ENCODE results near the gene C17orf50. TPM values are rescaled to one million over a fixed set of nuclear protein-coding genes. Genes with fewer than 3 reads are reported as not detected.
A peak's percentile ranks its signal among the peaks of the same experiment; 100 is the strongest.

Gene C17orf50
- total and polyA plus RNA-seq, 2 of the 13 experiments (the other 11 are each of a cell fraction or from before 2014, with no cell fraction given) = not detected

- TF ChIP-seq ZNF468 (CRISPR knock-in tag; IDR thresholded peaks at IDR 0.05) (no peak), TBP (CRISPR knock-in tag; IDR thresholded peaks at IDR 0.05) (no peak), MZF1 (CRISPR knock-in tag; IDR thresholded peaks at IDR 0.05; ENCODE audit: borderline replicate concordance) (no peak), HNRNPL (IDR thresholded peaks at IDR 0.05; ENCODE audit: low read depth, low read length) (no peak), CBX2 (IDR thresholded peaks at IDR 0.05; ENCODE audit: low read depth, low read length) (0 out of 2 replicates have a peak, but pooled peaks have one; percentile 42), CBX2 (CRISPR knock-in tag; IDR thresholded peaks at IDR 0.05; ENCODE audit: low read depth) (no peak), ZNF768 (CRISPR knock-in tag; IDR thresholded peaks at IDR 0.05) (peak; percentile 96)
- Histone ChIP-seq H2AFZ (ENCODE audit: low read length) (no peak overlapping the region), H3K4me2 (ENCODE audit: low read depth, low read length) (peak overlapping the region; percentile 67), H3K9me3 (ENCODE audit: low read length) (no peaks in the 10 kb centered on the region), H3K27me3 (ENCODE audit: control insufficient read depth in 1 of 2, insufficient read depth in 2 of 2, low read length in 2 of 2) (peaks cover 13 to 65% of the 10 kb centered on the region in 2 experiments; a peak in 4 of 5 replicates), H4K20me1 (ENCODE audit: insufficient read depth, low read length) (no peaks in the 10 kb centered on the region), H3K36me3 (replicated peaks in 1 of 2; ENCODE audit: control insufficient read depth in 1 of 2, insufficient read depth in 2 of 2, low read length in 2 of 2) (no peaks in the 10 kb centered on the region), H3K27ac (ENCODE audit: extremely low read length, insufficient read depth, low read length) (no peak overlapping the region), H3K4me3 (replicated peaks in 1 of 3; ENCODE audit: insufficient read depth in 1 of 3, low read depth in 2 of 3, low read length in 3 of 3) (peak overlapping the region in 2 of 3 experiments; percentile 39 to 54; a peak in 2 of 6 replicates), H3K9ac (ENCODE audit: insufficient read depth, low read depth, low read length) (no peak overlapping the region), H3K79me2 (ENCODE audit: insufficient read depth, low read length) (no peaks in the 10 kb centered on the region), H3K4me1 (ENCODE audit: insufficient read depth, low read length) (peaks cover 6% of the 10 kb centered on the region; the same call in 1 of the 2 replicates)
- no TSS peak for BruUV-seq (replicated peaks)
- ChIA-PET CTCF (ENCODE audit: low intra/inter-chr PET ratio, low total read pairs) (no interaction called here), POLR2A (interaction anchor here (1.3 kb wide), 1 partner anchor 13 kb away, joined by 5 read pairs; the partner anchor contains the start of gene TAF15)
- in situ Hi-C loops (cut with HindIII; ENCODE audit: extremely low pct_ligation_motif_present, low pct_unique_long_range_greater_than_20kb) (no loop called here), intact Hi-C loops (cut with micrococcal nuclease; ENCODE audit: unreplicated experiment) (no loop called here)
- WGBS (ENCODE audit: low lambda C conversion rate) = 15% methylated on average over 7 of the region's 8 CpGs
- ATAC-seq = no peak
- no peak for FAIRE-seq
- no peak for DNase-seq (ENCODE audit: low spot score)
Observed at GRCh38 chr17:35795871-35796265, 35.2 kb downstream of the C17orf50 start.

DNA sequence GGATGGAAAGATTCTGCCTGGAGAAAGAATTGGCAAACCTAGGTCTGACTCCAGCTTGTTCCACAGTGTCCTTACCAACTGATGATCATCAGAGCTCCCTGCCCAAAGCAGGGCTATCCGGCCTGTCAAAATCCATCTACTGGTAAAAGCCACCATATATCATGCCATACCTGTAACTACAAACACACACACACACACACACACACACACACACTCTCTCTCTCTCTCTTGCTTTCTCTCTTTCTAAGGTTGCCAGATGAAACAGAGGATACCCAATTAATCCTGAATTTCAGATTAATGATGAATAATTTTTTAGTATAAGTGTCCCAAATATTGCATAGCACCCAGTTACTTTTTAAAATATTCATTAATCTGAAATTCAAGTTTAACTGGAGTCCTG is 36.3 kb downstream of the C17orf50 start:
- Histone ChIP-seq H3K27ac (ENCODE audit: extremely low read length, insufficient read depth, low read length) (no peak overlapping the region), H4K20me1 (ENCODE audit: insufficient read depth, low read length) (no peaks in the 10 kb centered on the region), H2AFZ (ENCODE audit: low read length) (no peak overlapping the region), H3K27me3 (ENCODE audit: control insufficient read depth in 1 of 2, insufficient read depth in 2 of 2, low read length in 2 of 2) (peaks cover 13 to 62% of the 10 kb centered on the region in 2 experiments; a peak in 4 of 5 replicates), H3K4me1 (ENCODE audit: insufficient read depth, low read length) (peaks cover 6% of the 10 kb centered on the region; the same call in 1 of the 2 replicates), H3K9me3 (ENCODE audit: low read length) (no peaks in the 10 kb centered on the region), H3K79me2 (ENCODE audit: insufficient read depth, low read length) (no peaks in the 10 kb centered on the region), H3K4me2 (ENCODE audit: low read depth, low read length) (no peak overlapping the region), H3K4me3 (replicated peaks in 1 of 3; ENCODE audit: insufficient read depth in 1 of 3, low read depth in 2 of 3, low read length in 3 of 3) (no peak overlapping the region), H3K36me3 (replicated peaks in 1 of 2; ENCODE audit: control insufficient read depth in 1 of 2, insufficient read depth in 2 of 2, low read length in 2 of 2) (no peaks in the 10 kb centered on the region), H3K9ac (ENCODE audit: insufficient read depth, low read depth, low read length) (no peak overlapping the region)
- in situ Hi-C loops (cut with HindIII; ENCODE audit: extremely low pct_ligation_motif_present, low pct_unique_long_range_greater_than_20kb) (no loop called here), intact Hi-C loops (cut with micrococcal nuclease; ENCODE audit: unreplicated experiment) (no loop called here)
- no peak for TF ChIP-seq TARDBP (CRISPR knock-in tag; IDR thresholded peaks at IDR 0.05)
- no peak for TF ChIP-seq ZSCAN29 (CRISPR knock-in tag; conservative IDR thresholded peaks at IDR 0.05)
- TF ChIP-seq ZNF644 (CRISPR knock-in tag; IDR thresholded peaks at IDR 0.05; ENCODE audit: low read depth) = no peak
- TF ChIP-seq FOXM1 (CRISPR knock-in tag; IDR thresholded peaks at IDR 0.05) = no peak
- no peak for TF ChIP-seq KDM6A (CRISPR knock-in tag; IDR thresholded peaks at IDR 0.05; ENCODE audit: low read depth)
- TF ChIP-seq, protein P1, sequence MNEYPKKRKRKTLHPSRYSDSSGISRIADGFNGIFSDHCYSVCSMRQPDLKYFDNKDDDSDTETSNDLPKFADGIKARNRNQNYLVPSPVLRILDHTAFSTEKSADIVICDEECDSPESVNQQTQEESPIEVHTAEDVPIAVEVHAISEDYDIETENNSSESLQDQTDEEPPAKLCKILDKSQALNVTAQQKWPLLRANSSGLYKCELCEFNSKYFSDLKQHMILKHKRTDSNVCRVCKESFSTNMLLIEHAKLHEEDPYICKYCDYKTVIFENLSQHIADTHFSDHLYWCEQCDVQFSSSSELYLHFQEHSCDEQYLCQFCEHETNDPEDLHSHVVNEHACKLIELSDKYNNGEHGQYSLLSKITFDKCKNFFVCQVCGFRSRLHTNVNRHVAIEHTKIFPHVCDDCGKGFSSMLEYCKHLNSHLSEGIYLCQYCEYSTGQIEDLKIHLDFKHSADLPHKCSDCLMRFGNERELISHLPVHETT (CRISPR knock-in tag; conservative IDR thresholded peaks at IDR 0.05) = no peak
- TF ChIP-seq AGO2 (optimal IDR thresholded peaks at IDR 0.05; ENCODE audit: low read depth, low read length) = no peak
- TF ChIP-seq TSC22D2 (CRISPR knock-in tag; IDR thresholded peaks at IDR 0.05; ENCODE audit: borderline replicate concordance) = no peak
- TF ChIP-seq ESRRA (CRISPR knock-in tag; IDR thresholded peaks at IDR 0.05; ENCODE audit: low read depth) = no peak
- TF ChIP-seq CHD4 (IDR thresholded peaks at IDR 0.05; ENCODE audit: borderline replicate concordance, low read length) = no peak
- no peak for TF ChIP-seq SIX4 (CRISPR knock-in tag; IDR thresholded peaks at IDR 0.05)
- TF ChIP-seq ZNF569 (CRISPR knock-in tag; IDR thresholded peaks at IDR 0.05; ENCODE audit: borderline replicate concordance) = no peak
- no peak for DNase-seq (ENCODE audit: low spot score)
- WGBS (ENCODE audit: low lambda C conversion rate) = 18% methylated on average over 1 of the region's 1 CpG
- no TSS peak for BruUV-seq (replicated peaks)
- FAIRE-seq = no peak
- no peak for ATAC-seq
- CTCF ChIA-PET (ENCODE audit: low intra/inter-chr PET ratio, low total read pairs) = no interaction called here
- POLR2A ChIA-PET = no interaction called here
